Nephron progenitor cell (in vitro differentiated cells): ENCODE measurements around the gene HUS1B.
"Not testable (repeated sequence)": the region's sequence is repeated elsewhere in the genome, so short reads cannot be mapped to it uniquely, and the experiment has no call there.

Experiments
- DNase-seq: peaks from one replicate; pipeline ENCODE4 v3.0.0; 2021
- H3K27ac Mint-ChIP-seq: 2 replicates; pipeline ENCODE4 v1.8.0; 2021; ENCODE audit warnings: mild to moderate bottlenecking, moderate library complexity, mixed read lengths
- H3K27me3 Mint-ChIP-seq: 2 replicates; pipeline ENCODE4 v1.8.0; 2021; ENCODE audit warnings: mild to moderate bottlenecking, low read depth, mixed read lengths; ENCODE audit not compliant: poor library complexity
- H3K36me3 Mint-ChIP-seq: 2 replicates; pipeline ENCODE4 v1.8.0; 2021; ENCODE audit warnings: low read depth, mixed read lengths
- H3K4me1 Mint-ChIP-seq: 2 replicates; pipeline ENCODE4 v1.8.0; 2021; ENCODE audit warnings: mixed read lengths
- H3K4me3 Mint-ChIP-seq: 2 replicates; pipeline ENCODE4 v1.8.0; 2021; ENCODE audit warnings: mild to moderate bottlenecking, moderate library complexity, mixed read lengths
- H3K9me3 Mint-ChIP-seq: 2 replicates; pipeline ENCODE4 v1.8.0; 2021; ENCODE audit warnings: mild to moderate bottlenecking, moderate library complexity, mixed read lengths
- TF ChIP-seq, protein P1 (sequence below): fragments of 200-600 bp; sonication (generic); IDR thresholded peaks from 2 replicates; pipeline ENCODE4 v1.5.0; 2021; ENCODE audit warnings: antibody characterized with exemption

HUS1B gene

GRCh38 chr6:677919-678318 is 21.0 kb upstream of the HUS1B start:
- no peak for DNase-seq
- H3K27me3 Mint-ChIP-seq: peaks cover 45% of the 10 kb centered on the region
- peaks cover 12% of the 10 kb centered on the region for H3K4me1 Mint-ChIP-seq
- TF ChIP-seq, protein P1, sequence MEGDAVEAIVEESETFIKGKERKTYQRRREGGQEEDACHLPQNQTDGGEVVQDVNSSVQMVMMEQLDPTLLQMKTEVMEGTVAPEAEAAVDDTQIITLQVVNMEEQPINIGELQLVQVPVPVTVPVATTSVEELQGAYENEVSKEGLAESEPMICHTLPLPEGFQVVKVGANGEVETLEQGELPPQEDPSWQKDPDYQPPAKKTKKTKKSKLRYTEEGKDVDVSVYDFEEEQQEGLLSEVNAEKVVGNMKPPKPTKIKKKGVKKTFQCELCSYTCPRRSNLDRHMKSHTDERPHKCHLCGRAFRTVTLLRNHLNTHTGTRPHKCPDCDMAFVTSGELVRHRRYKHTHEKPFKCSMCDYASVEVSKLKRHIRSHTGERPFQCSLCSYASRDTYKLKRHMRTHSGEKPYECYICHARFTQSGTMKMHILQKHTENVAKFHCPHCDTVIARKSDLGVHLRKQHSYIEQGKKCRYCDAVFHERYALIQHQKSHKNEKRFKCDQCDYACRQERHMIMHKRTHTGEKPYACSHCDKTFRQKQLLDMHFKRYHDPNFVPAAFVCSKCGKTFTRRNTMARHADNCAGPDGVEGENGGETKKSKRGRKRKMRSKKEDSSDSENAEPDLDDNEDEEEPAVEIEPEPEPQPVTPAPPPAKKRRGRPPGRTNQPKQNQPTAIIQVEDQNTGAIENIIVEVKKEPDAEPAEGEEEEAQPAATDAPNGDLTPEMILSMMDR: no peak
- no peak overlapping the region for H3K4me3 Mint-ChIP-seq
- H3K9me3 Mint-ChIP-seq: peaks cover 18% of the 10 kb centered on the region
- peaks cover 15% of the 10 kb centered on the region for H3K36me3 Mint-ChIP-seq
- no peak overlapping the region for H3K27ac Mint-ChIP-seq

DNA sequence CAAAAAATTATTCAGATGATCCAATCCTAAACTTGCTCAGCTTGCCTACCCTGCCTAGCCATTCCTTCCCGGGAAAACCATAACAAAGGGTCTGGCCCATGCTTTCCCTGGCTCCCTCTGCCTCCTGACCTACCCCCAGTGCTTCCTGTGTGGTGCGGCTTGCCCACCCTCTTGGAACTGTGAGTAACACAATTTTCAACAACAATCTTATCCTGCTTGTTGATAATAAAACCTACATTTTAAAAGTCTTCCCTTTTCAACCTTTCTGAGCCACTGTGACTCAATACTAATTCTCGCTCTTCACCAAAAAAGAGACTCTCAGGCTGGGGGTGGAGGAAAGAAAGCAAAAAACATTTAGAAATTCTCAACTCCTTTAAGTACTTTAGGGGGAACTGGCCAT is 18.1 kb upstream of the HUS1B start:
- Mint-ChIP-seq H3K27ac (no peak overlapping the region), H3K4me3 (no peak overlapping the region), H3K9me3 (peaks cover 27% of the 10 kb centered on the region), H3K36me3 (peaks cover 25% of the 10 kb centered on the region), H3K27me3 (peaks cover 18% of the 10 kb centered on the region), H3K4me1 (no peaks in the 10 kb centered on the region)
- no peak for DNase-seq
- TF ChIP-seq, protein P1: no peak

DNA sequence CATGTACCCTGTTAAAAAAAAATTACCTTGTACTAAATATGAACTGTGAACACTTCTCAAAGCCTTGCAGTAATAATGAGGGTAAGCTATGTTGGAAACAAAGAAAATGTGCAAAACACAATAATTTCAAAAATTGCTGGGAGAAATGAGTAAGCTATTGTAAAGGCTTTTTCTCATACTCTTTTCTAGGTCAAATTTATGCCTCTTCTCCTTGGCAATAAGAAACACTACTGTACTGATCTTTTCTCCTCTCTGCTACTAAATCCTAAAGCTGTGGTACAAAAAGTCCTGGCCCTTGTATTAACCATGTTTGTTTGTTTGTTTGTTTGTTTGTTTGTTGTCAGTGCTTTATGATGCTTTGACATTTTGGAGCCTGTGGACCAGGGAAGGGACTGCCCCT is 17.5 kb upstream of the HUS1B start:
- Mint-ChIP-seq H3K27me3 (peaks cover 13% of the 10 kb centered on the region), H3K4me3 (no peak overlapping the region)
- TF ChIP-seq, protein P1: no peak

DNA sequence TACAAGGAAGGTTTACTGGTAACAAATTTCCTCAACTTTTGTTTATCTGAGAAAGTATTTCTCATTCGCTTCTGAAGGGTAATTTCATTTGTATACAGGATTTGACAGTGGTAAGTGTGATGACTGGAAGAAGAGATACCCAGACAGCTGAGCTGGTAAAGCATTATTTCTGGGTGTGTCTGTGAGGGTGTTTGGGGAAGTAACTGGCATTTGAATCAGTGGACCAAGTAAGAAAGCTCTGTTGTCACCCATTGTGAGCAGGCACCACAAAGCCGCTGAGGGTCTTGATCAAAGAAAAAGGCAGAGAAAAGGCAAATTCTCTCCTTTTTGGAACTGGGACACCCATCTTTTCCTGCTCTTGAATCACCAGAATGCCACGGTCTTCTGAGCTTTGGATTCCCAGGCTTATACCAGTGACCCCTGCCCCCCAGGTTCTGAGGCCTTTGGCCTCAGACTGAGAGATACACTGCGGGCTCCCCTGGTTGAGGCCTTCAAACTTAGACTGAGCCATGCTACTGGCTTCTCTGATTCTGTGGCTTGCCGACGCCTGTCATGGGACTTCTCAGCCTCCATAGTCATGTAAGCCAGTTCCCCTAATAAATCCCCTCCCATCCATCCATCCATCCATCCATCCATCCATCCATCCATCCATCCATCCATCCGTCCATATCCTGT is 10.5 kb upstream of the HUS1B start:
- TF ChIP-seq, protein P1: no peak
- H3K36me3 Mint-ChIP-seq: peaks cover 57% of the 10 kb centered on the region
- H3K27ac Mint-ChIP-seq: no peak overlapping the region
- no peak for DNase-seq
- H3K4me1 Mint-ChIP-seq: no peaks in the 10 kb centered on the region
- H3K9me3 Mint-ChIP-seq: peaks cover 44% of the 10 kb centered on the region
- no peaks in the 10 kb centered on the region for H3K27me3 Mint-ChIP-seq
- no peak overlapping the region for H3K4me3 Mint-ChIP-seq

More for the DNA sequence above, 17.5 kb upstream of the HUS1B start:
- Mint-ChIP-seq H3K9me3 (peaks cover 27% of the 10 kb centered on the region), H3K27ac (no peak overlapping the region), H3K36me3 (peaks cover 23% of the 10 kb centered on the region), H3K4me1 (no peaks in the 10 kb centered on the region)
- no peak for DNase-seq

GRCh38 chr6:665403-666267 is 8.7 kb upstream of the HUS1B start:
- Mint-ChIP-seq H3K27me3 (no peaks in the 10 kb centered on the region), H3K9me3 (peaks cover 48% of the 10 kb centered on the region), H3K36me3 (peaks cover 50% of the 10 kb centered on the region), H3K4me3 (no peak overlapping the region), H3K27ac (no peak overlapping the region), H3K4me1 (no peaks in the 10 kb centered on the region)
- TF ChIP-seq, protein P1: no peak
- DNase-seq: no peak

GRCh38 chr6:663788-664187 is 6.9 kb upstream of the HUS1B start:
- Mint-ChIP-seq H3K4me1 (peaks cover 11% of the 10 kb centered on the region), H3K36me3 (peaks cover 52% of the 10 kb centered on the region), H3K9me3 (peaks cover 53% of the 10 kb centered on the region)
- not testable (repeated sequence) for H3K27ac Mint-ChIP-seq, H3K4me3 Mint-ChIP-seq, DNase-seq, H3K27me3 Mint-ChIP-seq
